CD14-positive monocyte (primary cell): ENCODE results near the gene ZCCHC17. TPM values are rescaled to one million over a fixed set of nuclear protein-coding genes. Genes with fewer than 3 reads are reported as not detected.

ENCODE experiments used
- DNase-seq, 3 donors: peaks; one replicate each; pipeline ENCODE4 v3.0.0-alpha.2; 2011 to 2022
- H2AFZ ChIP-seq: 2 replicates; pipeline ENCODE4 v1.6.0; 2012; ENCODE audit warnings: mild to moderate bottlenecking, low read depth, low read length, inconsistent platforms; ENCODE audit not compliant: insufficient read depth, poor library complexity, severe bottlenecking
- H3K27ac ChIP-seq, 2 donors: 1 replicate in 1 of 2; 2 replicates in 1 of 2; pipeline ENCODE4 v1.5.1; 2012 to 2013; ENCODE audit warnings: low read length in 2 of 2, control low read depth in 1 of 2, inconsistent platforms in 1 of 2, low read depth in 1 of 2, mild to moderate bottlenecking in 1 of 2
- H3K27me3 ChIP-seq, 2 donors: one replicate each; pipeline versions ENCODE4 v1.6.0 to v1.6.1; 2011 to 2013; ENCODE audit warnings: low read length in 2 of 2; ENCODE audit not compliant: control insufficient read depth in 2 of 2, insufficient read depth in 2 of 2
- H3K36me3 ChIP-seq, 2 donors: replicated peaks in 1 of 2; 1 replicate in 1 of 2; 2 replicates in 1 of 2; pipeline versions ENCODE4 v1.5.1 to v1.6.1; 2012 to 2013; ENCODE audit warnings: low read length in 2 of 2, control low read depth in 1 of 2, inconsistent platforms in 1 of 2, mild to moderate bottlenecking in 1 of 2; ENCODE audit not compliant: insufficient read depth in 2 of 2, control insufficient read depth in 1 of 2
- H3K4me1 ChIP-seq, 2 donors: 1 replicate in 1 of 2; 2 replicates in 1 of 2; pipeline versions ENCODE4 v1.5.1 to v1.6.1; 2012 to 2013; ENCODE audit warnings: low read length in 2 of 2, control low read depth in 1 of 2, inconsistent platforms in 1 of 2, mild to moderate bottlenecking in 1 of 2, moderate library complexity in 1 of 2; ENCODE audit not compliant: insufficient read depth in 2 of 2, control insufficient read depth in 1 of 2
- H3K4me2 ChIP-seq: replicated peaks from 2 replicates; pipeline ENCODE3; 2012; ENCODE audit warnings: low read length, moderate library complexity, mild to moderate bottlenecking; ENCODE audit not compliant: poor library complexity, severe bottlenecking; ENCODE audit errors: extremely low read depth
- H3K4me3 ChIP-seq, 3 experiments: fragments of 200-600 bp in 1 of 3; sonication (generic) in 1 of 3; replicated peaks in 1 of 3; 1 replicate in 2 of 3; 2 replicates in 1 of 3; pipeline ENCODE4 v1.5.1; 2011 to 2013; ENCODE audit warnings: low read length in 3 of 3, mild to moderate bottlenecking in 3 of 3, control low read depth in 2 of 3, low read depth in 2 of 3, inconsistent platforms in 1 of 3, moderate library complexity in 1 of 3
- H3K79me2 ChIP-seq: 2 replicates; pipeline ENCODE4 v1.6.0; 2012; ENCODE audit warnings: mild to moderate bottlenecking, control low read depth, inconsistent platforms, low read length, moderate library complexity; ENCODE audit not compliant: insufficient read depth
- H3K9ac ChIP-seq: 2 replicates; pipeline ENCODE4 v1.6.0; 2017; ENCODE audit warnings: low read length, mild to moderate bottlenecking; ENCODE audit not compliant: insufficient read depth, poor library complexity, severe bottlenecking
- H3K9me3 ChIP-seq, 2 donors: replicated peaks in 1 of 2; 1 replicate in 1 of 2; 2 replicates in 1 of 2; pipeline versions ENCODE4 v1.5.1 to v1.6.1; 2012 to 2013; ENCODE audit warnings: low read length in 2 of 2, control low read depth in 1 of 2; ENCODE audit not compliant: control insufficient read depth in 1 of 2, insufficient read depth in 1 of 2
- H4K20me1 ChIP-seq: 2 replicates; pipeline ENCODE4 v1.6.0; 2012; ENCODE audit warnings: mild to moderate bottlenecking, low read length, control low read depth, moderate library complexity; ENCODE audit not compliant: insufficient read depth
- H3K27ac Mint-ChIP-seq, 7 donors: one replicate each; pipeline ENCODE4 v1.8.0; 2020; ENCODE audit warnings: mild to moderate bottlenecking in 7 of 7, mixed read lengths in 7 of 7, moderate library complexity in 6 of 7, inconsistent platforms in 2 of 7
- H3K27me3 Mint-ChIP-seq, 3 donors: one replicate each; pipeline ENCODE4 v1.8.0; 2021 to 2022; ENCODE audit warnings: low read depth in 3 of 3, mild to moderate bottlenecking in 3 of 3, mixed read lengths in 3 of 3, moderate library complexity in 3 of 3, inconsistent platforms in 1 of 3
- H3K36me3 Mint-ChIP-seq, 2 donors: one replicate each; pipeline ENCODE4 v1.8.0; 2020; ENCODE audit warnings: mixed read lengths in 2 of 2, inconsistent platforms in 1 of 2, mild to moderate bottlenecking in 1 of 2
- H3K4me1 Mint-ChIP-seq: one replicate; pipeline ENCODE4 v1.8.0; 2020; ENCODE audit warnings: mild to moderate bottlenecking, mixed read lengths
- H3K4me3 Mint-ChIP-seq, 2 donors: one replicate each; pipeline ENCODE4 v1.8.0; 2020; ENCODE audit warnings: mild to moderate bottlenecking in 2 of 2, mixed read lengths in 2 of 2, moderate library complexity in 1 of 2
- H3K9me3 Mint-ChIP-seq, 7 donors: one replicate each; pipeline ENCODE4 v1.8.0; 2020 to 2022; ENCODE audit warnings: mixed read lengths in 7 of 7, mild to moderate bottlenecking in 6 of 7, moderate library complexity in 6 of 7, inconsistent platforms in 2 of 7
- CTCF ChIP-seq: fragments of 200-600 bp; IDR thresholded peaks from one replicate; pipeline ENCODE4 v1.8.0; 2022; ENCODE audit warnings: antibody characterized with exemption, mild to moderate bottlenecking
- WGBS: methylation state at CpG from one replicate; pipeline ENCODE4 v1.1.5; 2013; ENCODE audit warnings: missing lambda C conversion rate; ENCODE audit not compliant: insufficient coverage; 5-methylcytosine and 5-hydroxymethylcytosine counted together
- intact Hi-C, 2 donors: fragments of 100-400 bp; cut with micrococcal nuclease; formaldehyde crosslinking; loops; one replicate each; pipeline versions ENCODE4 v1.15.0 to v1.15.1; 2023
- polyA plus RNA-seq, 3 donors: library from polyadenylated mRNA; depleted of rRNA in 1 of 3; unstranded in 2 of 3; stranded (reverse) in 1 of 3; fragments of 300-500 nt in 2 of 3; fragments of >200 nt in 1 of 3; fragmentation: Illumina TruSeq in 2 of 3; gene quantifications; 1 replicate in 2 of 3; 2 replicates in 1 of 3; pipeline ENCODE4 v1.2.3, GENCODE V29; 2012 to 2021

Gene ZCCHC17
- polyA plus RNA-seq, 3 donors, result 17.0 to 32.3 (median 29.3) TPM

GRCh38 chr1:31370021-31370420 is 73.2 kb downstream of the ZCCHC17 start:
- no peak for DNase-seq
- TF ChIP-seq CTCF, result no peak
- H3K4me1 Mint-ChIP-seq, result peaks cover 21% of the 10 kb centered on the region

DNA sequence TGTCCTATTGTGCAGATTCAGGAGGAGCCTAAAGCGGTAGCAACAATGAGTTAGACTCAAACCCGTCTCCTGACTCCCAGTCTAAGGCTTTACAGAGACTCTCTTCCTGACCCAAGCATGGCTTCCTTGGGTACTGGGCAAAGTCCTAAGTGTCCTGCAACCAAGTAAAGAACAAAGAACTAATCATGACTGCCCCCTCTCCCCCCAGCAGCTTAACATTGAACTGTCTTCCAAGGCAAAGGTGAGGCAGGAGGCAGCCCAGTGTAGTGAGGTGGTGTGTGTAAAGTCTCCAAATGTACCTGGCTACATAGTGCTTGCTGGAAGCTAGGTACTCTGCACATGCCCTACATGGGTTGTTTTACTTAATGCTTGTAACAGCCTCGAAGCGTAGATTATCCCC is 73.7 kb downstream of the ZCCHC17 start:
- Mint-ChIP-seq H3K4me3 (no peak overlapping the region), H3K27me3 (peaks cover 13 to 24% (median 24%) of the 10 kb centered on the region in 3 donors), H3K36me3 (peaks cover 19 to 26% of the 10 kb centered on the region in 2 donors), H3K27ac (no peak overlapping the region), H3K9me3 (peaks cover 0 to 2% (median 0%) of the 10 kb centered on the region in 7 donors), H3K4me1 (peaks cover 21% of the 10 kb centered on the region)
- H3K4me2 ChIP-seq, result no peak overlapping the region
- no peak overlapping the region for H3K27ac ChIP-seq
- H3K27me3 ChIP-seq, result peaks cover 0 to 13% of the 10 kb centered on the region in 2 donors
- 95% methylated on average over 4 of the region's 4 CpGs for WGBS
- H3K36me3 ChIP-seq, result peaks cover 5 to 22% of the 10 kb centered on the region in 2 donors
- TF ChIP-seq CTCF, result no peak
- no peaks in the 10 kb centered on the region for H4K20me1 ChIP-seq
- H3K9ac ChIP-seq, result no peak overlapping the region
- no peak overlapping the region for H3K4me3 ChIP-seq
- H3K9me3 ChIP-seq, result no peaks in the 10 kb centered on the region
- peaks cover 12 to 16% of the 10 kb centered on the region in 2 donors for H3K4me1 ChIP-seq
- no peak for DNase-seq
- no peaks in the 10 kb centered on the region for H3K79me2 ChIP-seq
- no peak overlapping the region for H2AFZ ChIP-seq
- intact Hi-C loops, result no loop called here

More at GRCh38 chr1:31370021-31370420, 73.2 kb downstream of the ZCCHC17 start:
- Histone ChIP-seq H3K9me3 (no peaks in the 10 kb centered on the region), H3K9ac (no peak overlapping the region), H2AFZ (no peak overlapping the region), H4K20me1 (no peaks in the 10 kb centered on the region), H3K27ac (no peak overlapping the region), H3K27me3 (peaks cover 0 to 13% of the 10 kb centered on the region in 2 donors), H3K4me3 (no peak overlapping the region), H3K4me2 (no peak overlapping the region), H3K79me2 (no peaks in the 10 kb centered on the region), H3K4me1 (peaks cover 12 to 16% of the 10 kb centered on the region in 2 donors), H3K36me3 (peaks cover 9 to 27% of the 10 kb centered on the region in 2 donors)
- intact Hi-C loops, result no loop called here
- H3K9me3 Mint-ChIP-seq, result peaks cover 0 to 2% (median 0%) of the 10 kb centered on the region in 7 donors
- WGBS, result 83% methylated on average over 1 of the region's 2 CpGs
- peaks cover 24 to 30% of the 10 kb centered on the region in 2 donors for H3K36me3 Mint-ChIP-seq
- H3K27ac Mint-ChIP-seq, result no peak overlapping the region
- H3K27me3 Mint-ChIP-seq, result peaks cover 13 to 23% (median 23%) of the 10 kb centered on the region in 3 donors
- H3K4me3 Mint-ChIP-seq, result no peak overlapping the region
